ENCODE data around the gene PYCARD.
A peak's percentile ranks its signal among the peaks of the same experiment; 100 is the strongest.
"Not testable (repeated sequence)": the region's sequence is repeated elsewhere in the genome, so short reads cannot be mapped to it uniquely, and the experiment has no call there.

Gene PYCARD

GRCh38 chr16:31190818-31191444 lies 11.6 kb downstream of the PYCARD start:
- DNase-seq (ENCODE audit: low spot score), result no peak

- no peak for DNase-seq (ENCODE audit: low spot score)
Observed at GRCh38 chr16:31190061-31190460, 12.5 kb downstream of the PYCARD start.

- no peak for DNase-seq (ENCODE audit: low spot score)
Observed at GRCh38 chr16:31189412-31189778, 13.2 kb downstream of the PYCARD start.

- no peak for DNase-seq (ENCODE audit: low spot score)
Observed at GRCh38 chr16:31188450-31189411, 13.8 kb downstream of the PYCARD start.

- no peak for DNase-seq (ENCODE audit: low spot score)
Observed at GRCh38 chr16:31187808-31188189, 14.8 kb downstream of the PYCARD start.

- DNase-seq (ENCODE audit: low spot score), result no peak
Observed at GRCh38 chr16:31186930-31187807, 15.4 kb downstream of the PYCARD start.

- DNase-seq (ENCODE audit: low spot score), result no peak
Observed at GRCh38 chr16:31186176-31186575, 16.4 kb downstream of the PYCARD start.

GRCh38 chr16:31185339-31185738 lies 17.2 kb downstream of the PYCARD start:
- DNase-seq (ENCODE audit: low spot score), result no peak

GRCh38 chr16:31184888-31185287 lies 17.7 kb downstream of the PYCARD start:
- DNase-seq (ENCODE audit: low spot score), result no peak

GRCh38 chr16:31183432-31184428 lies 18.8 kb downstream of the PYCARD start:
- no peak for DNase-seq (ENCODE audit: low spot score)

- DNase-seq (ENCODE audit: low spot score), result peak; percentile 36
Observed at GRCh38 chr16:31182391-31182790, 20.2 kb downstream of the PYCARD start.

GRCh38 chr16:31181102-31181830 lies 21.3 kb downstream of the PYCARD start:
- DNase-seq (ENCODE audit: low spot score), result peak; percentile 68

- peak; percentile 83 for DNase-seq (ENCODE audit: low spot score)
Observed at GRCh38 chr16:31179747-31180459, 22.7 kb downstream of the PYCARD start, which contains the start of gene FUS. TSS of gene FUS (plus strand) at chr16:31180139. CDS start at chr16:31180215, 76 bp downstream.

- no peak for DNase-seq (ENCODE audit: low spot score)
Observed at GRCh38 chr16:31179219-31179746, 23.3 kb downstream of the PYCARD start.

- peak; percentile 62 for DNase-seq (ENCODE audit: low spot score)
Observed at GRCh38 chr16:31177136-31177535, 25.4 kb downstream of the PYCARD start.

GRCh38 chr16:31170048-31170447 lies 32.5 kb downstream of the PYCARD start:
- not testable (repeated sequence) for DNase-seq (ENCODE audit: low spot score)

GRCh38 chr16:31168848-31169247 lies 33.7 kb downstream of the PYCARD start:
- DNase-seq (ENCODE audit: low spot score), result no peak

GRCh38 chr16:31167315-31167714 lies 35.2 kb downstream of the PYCARD start:
- no peak for DNase-seq (ENCODE audit: low spot score)

GRCh38 chr16:31157136-31157535 lies 45.4 kb downstream of the PYCARD start:
- DNase-seq (ENCODE audit: low spot score), result no peak
